ENCODE measurements around the gene PLA2G2A. TPM values are rescaled to one million over a fixed set of nuclear protein-coding genes. Genes with fewer than 3 reads are reported as not detected.
"Not testable (repeated sequence)": the region's sequence is repeated elsewhere in the genome, so short reads cannot be mapped to it uniquely, and the experiment has no call there.

The PLA2G2A gene
- total and polyA plus RNA-seq, 2 donors, result 0.48 to 1,346 TPM

- Histone ChIP-seq H3K4me3 (ENCODE audit: low read depth, low read length) (no peak overlapping the region), H3K27ac (ENCODE audit: low read depth) (no peak overlapping the region), H3K4me1 (ENCODE audit: insufficient read depth) (no peaks in the 10 kb centered on the region), H3K36me3 (ENCODE audit: insufficient read depth) (no peaks in the 10 kb centered on the region)
- 91% methylated on average over 7 of the region's 7 CpGs for WGBS
- no peak for DNase-seq (ENCODE audit: extremely low spot score)
These were observed 45.1 kb downstream of the PLA2G2A start for GRCh38 chr1:19934336-19934735.

DNA sequence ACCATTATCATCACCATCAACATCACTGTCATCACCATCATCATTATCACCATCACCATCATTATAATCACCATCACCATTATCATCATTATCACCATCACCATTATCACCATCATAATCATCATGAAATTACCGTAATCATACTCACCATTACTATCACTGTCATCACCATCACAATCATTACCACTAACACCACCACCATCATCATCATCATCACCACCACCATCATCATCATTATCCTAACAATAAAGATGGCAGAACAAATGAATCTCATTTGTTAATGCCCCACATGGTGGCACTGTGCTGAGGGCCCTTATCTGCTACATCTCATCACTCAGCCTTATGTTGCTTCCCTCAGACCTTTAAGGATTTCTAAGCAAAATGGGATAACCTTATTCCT lies 46.6 kb downstream of the PLA2G2A start:
- Histone ChIP-seq H3K4me1 (ENCODE audit: insufficient read depth) (no peaks in the 10 kb centered on the region), H3K27ac (ENCODE audit: low read depth) (no peak overlapping the region), H3K4me3 (ENCODE audit: low read depth, low read length) (no peak overlapping the region), H3K36me3 (ENCODE audit: insufficient read depth) (no peaks in the 10 kb centered on the region)
- DNase-seq (ENCODE audit: extremely low spot score), result no peak
- 94% methylated on average over 1 of the region's 1 CpG for WGBS

DNA sequence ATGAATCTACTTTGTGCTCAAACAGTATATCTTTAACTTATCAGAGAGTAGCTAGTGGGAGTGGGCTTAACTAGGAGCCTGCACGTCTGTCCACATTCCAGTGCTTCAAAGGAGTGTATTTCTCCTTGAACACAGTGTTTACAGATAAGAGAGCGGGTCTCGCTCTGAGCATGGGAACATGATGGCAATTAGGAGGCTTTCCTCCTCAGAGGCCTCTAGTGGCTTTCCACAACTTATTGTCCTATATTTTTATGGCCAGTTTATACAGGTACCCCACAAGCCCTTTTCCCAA lies 52.3 kb downstream of the PLA2G2A start:
- H3K4me1 ChIP-seq (ENCODE audit: insufficient read depth); H3K27ac ChIP-seq (ENCODE audit: low read depth); H3K4me3 ChIP-seq (ENCODE audit: low read depth, low read length); DNase-seq (ENCODE audit: extremely low spot score); H3K36me3 ChIP-seq (ENCODE audit: insufficient read depth): not testable (repeated sequence)
- 47% methylated on average over 3 of the region's 3 CpGs for WGBS

DNA sequence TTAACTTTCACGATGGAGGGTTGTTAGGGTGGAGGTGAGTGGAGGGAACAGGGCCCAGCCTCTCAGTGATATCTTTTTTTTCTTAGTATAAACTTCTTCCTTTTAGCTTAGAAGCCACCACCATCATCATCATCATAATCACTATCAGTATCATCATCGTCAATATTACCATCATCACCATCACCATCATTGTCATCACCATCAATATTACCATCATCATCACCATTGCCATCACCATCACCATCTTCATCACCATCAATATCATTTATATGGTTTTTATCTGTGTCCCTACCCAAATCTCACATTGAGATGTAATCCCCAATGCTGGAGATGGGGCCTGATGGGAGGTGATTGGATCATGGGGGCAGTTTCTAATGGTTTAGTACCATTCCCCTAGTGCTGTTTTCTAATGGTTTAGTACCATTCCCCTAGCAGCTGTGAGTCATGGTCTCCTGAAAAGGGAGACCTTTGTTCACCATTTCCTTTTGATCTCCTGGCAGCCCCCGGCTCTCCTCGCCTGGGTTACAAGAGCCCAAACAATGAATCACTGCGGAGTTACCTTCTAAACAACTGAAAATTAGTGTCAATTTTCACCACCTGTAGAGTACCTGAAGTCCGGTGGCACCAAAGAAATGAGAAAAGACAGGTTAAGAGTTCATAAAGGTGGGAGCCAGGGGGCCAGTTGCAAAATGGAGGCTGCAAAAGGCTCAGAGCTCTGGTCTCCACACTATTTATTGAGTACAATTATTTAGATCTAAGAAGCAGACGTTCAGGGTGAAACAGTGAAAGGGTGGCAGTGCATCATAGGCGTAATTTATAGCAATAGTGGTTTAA lies 52.9 kb downstream of the PLA2G2A start:
- H3K4me1 ChIP-seq (ENCODE audit: insufficient read depth), result no peaks in the 10 kb centered on the region
- no peaks in the 10 kb centered on the region for H3K36me3 ChIP-seq (ENCODE audit: insufficient read depth)
- no peak for DNase-seq (ENCODE audit: extremely low spot score)
- H3K27ac ChIP-seq (ENCODE audit: low read depth), result no peak overlapping the region
- no peak overlapping the region for H3K4me3 ChIP-seq (ENCODE audit: low read depth, low read length)
- WGBS, result 60% methylated on average over 8 of the region's 8 CpGs

Other genes with a start within 250 kb of the PLA2G2A start
- gene TMCO4, start 179.7 kb downstream of the PLA2G2A start, total RNA-seq, result 12.7 TPM
- 19.9 TPM for gene TMCO4, start 179.7 kb downstream of the PLA2G2A start, polyA plus RNA-seq
- gene RNF186, start 164.3 kb downstream of the PLA2G2A start, total RNA-seq, result not detected
- gene RNF186, start 164.3 kb downstream of the PLA2G2A start, polyA plus RNA-seq, result not detected
- 11.8 TPM for gene OTUD3, start 97.2 kb downstream of the PLA2G2A start, total RNA-seq
- 3.4 TPM for gene OTUD3, start 97.2 kb downstream of the PLA2G2A start, polyA plus RNA-seq
- gene PLA2G2E, start 56.0 kb downstream of the PLA2G2A start, total RNA-seq, result not detected
- not detected for gene PLA2G2E, start 56.0 kb downstream of the PLA2G2A start, polyA plus RNA-seq
- 7.3 TPM for gene PLA2G5, start 90.6 kb upstream of the PLA2G2A start, total RNA-seq
- 31.9 TPM for gene PLA2G5, start 90.6 kb upstream of the PLA2G2A start, polyA plus RNA-seq
- not detected for gene PLA2G2D, start 139.9 kb upstream of the PLA2G2A start, total RNA-seq
- gene PLA2G2D, start 139.9 kb upstream of the PLA2G2A start, polyA plus RNA-seq, result not detected
- 1.3 TPM for gene PLA2G2F, start 159.7 kb upstream of the PLA2G2A start, total RNA-seq
- 2.6 TPM for gene PLA2G2F, start 159.7 kb upstream of the PLA2G2A start, polyA plus RNA-seq
- 2.4 TPM for gene UBXN10, start 206.5 kb upstream of the PLA2G2A start, total RNA-seq
- 3.2 TPM for gene UBXN10, start 206.5 kb upstream of the PLA2G2A start, polyA plus RNA-seq
- not detected for gene PLA2G2C, start 206.9 kb upstream of the PLA2G2A start, total RNA-seq
- not detected for gene PLA2G2C, start 206.9 kb upstream of the PLA2G2A start, polyA plus RNA-seq

Data from urinary bladder (tissue), 4 donors.